Activated CD4-positive, alpha-beta T cell treated with anti-CD3 and anti-CD28 coated beads, Interleukin-2, amount 10 ng/mL, durations not matched to agents 24 days and 14 days (primary cell): ENCODE results near the gene EBF3. TPM values are rescaled to one million over a fixed set of nuclear protein-coding genes. Genes with fewer than 3 reads are reported as not detected.

Experiments used
- DNase-seq: peaks from one replicate; pipeline ENCODE4 v3.0.0; 2022
- H3K27ac Mint-ChIP-seq: one replicate; pipeline ENCODE4 v1.8.0; 2022; ENCODE audit warnings: mild to moderate bottlenecking, mixed read lengths
- H3K27me3 Mint-ChIP-seq: one replicate; pipeline ENCODE4 v1.8.0; 2022; ENCODE audit warnings: mixed read lengths
- H3K36me3 Mint-ChIP-seq: one replicate; pipeline ENCODE4 v1.8.0; 2022; ENCODE audit warnings: low read depth, mild to moderate bottlenecking, mixed read lengths
- H3K4me1 Mint-ChIP-seq: one replicate; pipeline ENCODE4 v1.8.0; 2021; ENCODE audit warnings: mixed read lengths
- H3K4me3 Mint-ChIP-seq: one replicate; pipeline ENCODE4 v1.8.0; 2022; ENCODE audit warnings: mild to moderate bottlenecking, moderate library complexity, mixed read lengths
- H3K9me3 Mint-ChIP-seq: one replicate; pipeline ENCODE4 v1.8.0; 2021; ENCODE audit warnings: mixed read lengths
- intact Hi-C: fragments of 100-400 bp; cut with micrococcal nuclease; formaldehyde crosslinking; loops from one replicate; pipeline ENCODE4 v1.15.1; 2023
- total RNA-seq: library from RNA; stranded (reverse); gene quantifications from 2 replicates; pipeline ENCODE4 v1.2.3, GENCODE V29; 2022

EBF3 gene
- total RNA-seq, 1 donor from 2014 or later: not detected

GRCh38 chr10:129959544-129960480 lies 4.3 kb downstream of the EBF3 start:
- no peak for DNase-seq
- peak overlapping the region; percentile 72 for H3K27ac Mint-ChIP-seq
- peaks cover 67% of the 10 kb centered on the region for H3K27me3 Mint-ChIP-seq
- intact Hi-C loops: loop anchor here (5.0 kb wide), 1 partner anchor 152 kb away; the partner anchor contains the start of gene C10orf143
- peaks cover 14% of the 10 kb centered on the region for H3K4me1 Mint-ChIP-seq
- H3K9me3 Mint-ChIP-seq: peaks cover 13% of the 10 kb centered on the region
- peaks cover 13% of the 10 kb centered on the region for H3K36me3 Mint-ChIP-seq
- H3K4me3 Mint-ChIP-seq: no peak overlapping the region

DNA sequence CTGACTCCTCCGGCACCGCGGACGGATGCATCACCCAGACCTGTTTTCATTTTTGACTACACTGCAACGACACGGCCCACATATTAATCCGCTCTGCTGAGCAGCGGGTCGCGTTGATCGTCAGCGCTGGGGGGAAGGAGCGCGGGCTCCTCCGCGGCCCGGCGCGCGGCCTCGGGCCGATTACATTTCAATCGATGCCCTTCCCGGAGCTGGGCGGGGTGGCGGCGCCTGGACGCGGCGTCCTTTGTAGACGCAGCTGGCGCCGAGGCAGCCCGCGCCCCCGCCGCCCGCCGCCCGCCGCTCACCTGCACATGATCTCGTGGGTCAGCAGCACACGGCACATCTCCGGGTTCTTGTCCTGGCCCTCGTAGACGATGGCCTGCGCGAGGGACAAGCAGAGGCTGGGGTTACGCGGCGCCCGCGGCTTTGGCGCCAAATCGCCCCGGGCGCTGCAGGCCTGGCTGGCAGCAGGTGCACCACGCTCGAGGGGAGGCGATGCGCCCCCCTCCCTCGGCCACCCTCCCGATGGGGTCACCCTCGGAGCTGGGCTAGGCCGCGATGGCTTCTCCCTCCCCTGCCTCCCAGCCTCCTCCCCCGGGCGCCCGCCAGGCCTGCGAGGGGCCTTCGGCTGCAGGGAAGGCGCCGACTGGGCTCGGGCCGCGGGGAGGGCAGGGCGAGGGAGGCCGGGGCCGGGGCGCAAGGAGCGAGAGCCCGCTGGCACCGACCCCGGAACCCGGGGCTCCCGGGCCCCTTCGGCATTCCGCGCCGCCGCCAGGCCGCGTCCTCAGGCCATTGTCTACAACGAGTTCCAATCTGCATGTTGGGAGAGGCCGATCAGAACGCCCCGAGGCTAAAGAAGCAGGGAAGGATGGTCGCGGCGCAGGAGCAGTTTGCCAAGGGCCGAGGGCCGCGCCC lies 5.2 kb downstream of the EBF3 start:
- Mint-ChIP-seq H3K27me3 (peaks cover 70% of the 10 kb centered on the region), H3K9me3 (peaks cover 13% of the 10 kb centered on the region), H3K4me3 (peak overlapping the region; percentile 59), H3K4me1 (peaks cover 12% of the 10 kb centered on the region), H3K36me3 (peaks cover 13% of the 10 kb centered on the region), H3K27ac (peak overlapping the region; percentile 79)
- intact Hi-C loops: no loop called here
- no peak for DNase-seq

GRCh38 chr10:129958148-129958628 lies 5.9 kb downstream of the EBF3 start:
- H3K27ac Mint-ChIP-seq: peak overlapping the region; percentile 79
- peaks cover 12% of the 10 kb centered on the region for H3K4me1 Mint-ChIP-seq
- no peak for DNase-seq
- H3K27me3 Mint-ChIP-seq: peaks cover 69% of the 10 kb centered on the region
- peaks cover 13% of the 10 kb centered on the region for H3K36me3 Mint-ChIP-seq
- H3K4me3 Mint-ChIP-seq: peak overlapping the region; percentile 59
- intact Hi-C loops: no loop called here
- H3K9me3 Mint-ChIP-seq: peaks cover 13% of the 10 kb centered on the region

DNA sequence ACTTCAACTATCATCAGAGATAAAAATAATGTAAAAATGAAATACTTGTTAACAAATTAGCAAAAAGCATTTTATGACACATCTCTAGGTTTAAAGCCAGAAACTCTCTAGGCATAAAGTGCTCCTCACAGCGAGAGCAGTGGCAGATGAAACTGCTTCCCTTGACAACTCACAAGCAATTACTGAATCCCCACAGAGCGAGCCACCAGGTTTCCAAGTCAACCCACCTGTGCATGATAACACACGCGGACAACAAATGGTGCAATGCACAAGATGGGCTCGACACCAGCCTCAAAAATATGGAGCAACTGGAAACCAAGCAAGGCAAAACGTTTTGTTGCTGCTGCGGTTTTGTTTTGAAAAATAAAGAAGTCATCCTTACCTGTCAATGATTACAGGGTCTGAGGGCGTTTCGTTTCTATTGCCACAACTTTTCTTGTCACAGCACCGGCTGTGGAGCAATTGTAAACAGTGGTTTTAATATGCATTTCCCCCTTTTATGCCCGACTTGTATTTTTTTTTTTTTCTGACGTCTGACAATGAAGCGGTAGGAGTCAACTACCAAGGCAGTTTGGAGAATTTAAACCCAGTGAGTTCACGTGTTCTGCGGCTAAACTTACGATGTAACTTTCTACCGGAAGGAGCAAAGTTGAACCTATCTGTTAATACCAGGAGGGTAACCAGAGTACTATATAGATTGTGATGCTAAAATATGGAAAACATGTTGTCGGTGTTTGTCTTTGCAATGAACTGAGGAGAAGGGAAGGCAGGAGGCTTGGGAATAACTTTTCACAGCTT lies 7.0 kb downstream of the EBF3 start:
- Mint-ChIP-seq H3K27ac (no peak overlapping the region), H3K27me3 (peaks cover 59% of the 10 kb centered on the region), H3K4me1 (peaks cover 7% of the 10 kb centered on the region), H3K36me3 (peaks cover 11% of the 10 kb centered on the region), H3K4me3 (no peak overlapping the region), H3K9me3 (peaks cover 9% of the 10 kb centered on the region)
- intact Hi-C loops: no loop called here
- no peak for DNase-seq

DNA sequence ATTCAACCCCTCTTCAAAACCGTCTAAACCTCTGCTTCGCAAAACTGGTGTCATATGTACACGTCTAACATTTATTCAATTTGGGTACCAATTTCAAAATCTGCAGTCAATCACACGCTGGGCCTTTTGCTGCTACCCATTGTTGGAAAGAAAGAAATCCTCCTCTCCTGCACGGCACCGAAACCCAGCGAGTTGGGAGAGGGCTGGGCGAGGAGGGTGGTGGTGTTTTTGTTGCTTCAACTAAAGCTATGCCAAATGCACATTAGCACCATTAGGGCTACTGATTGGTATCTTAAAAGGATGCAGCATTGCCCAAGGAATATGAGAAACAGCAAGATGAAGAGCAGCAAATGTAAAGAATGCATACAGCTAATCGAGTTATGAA lies 7.8 kb downstream of the EBF3 start:
- intact Hi-C loops: no loop called here
- Mint-ChIP-seq H3K36me3 (peaks cover 7% of the 10 kb centered on the region), H3K27ac (no peak overlapping the region), H3K4me1 (peaks cover 7% of the 10 kb centered on the region), H3K4me3 (no peak overlapping the region), H3K27me3 (peaks cover 51% of the 10 kb centered on the region), H3K9me3 (peaks cover 9% of the 10 kb centered on the region)
- DNase-seq: no peak

DNA sequence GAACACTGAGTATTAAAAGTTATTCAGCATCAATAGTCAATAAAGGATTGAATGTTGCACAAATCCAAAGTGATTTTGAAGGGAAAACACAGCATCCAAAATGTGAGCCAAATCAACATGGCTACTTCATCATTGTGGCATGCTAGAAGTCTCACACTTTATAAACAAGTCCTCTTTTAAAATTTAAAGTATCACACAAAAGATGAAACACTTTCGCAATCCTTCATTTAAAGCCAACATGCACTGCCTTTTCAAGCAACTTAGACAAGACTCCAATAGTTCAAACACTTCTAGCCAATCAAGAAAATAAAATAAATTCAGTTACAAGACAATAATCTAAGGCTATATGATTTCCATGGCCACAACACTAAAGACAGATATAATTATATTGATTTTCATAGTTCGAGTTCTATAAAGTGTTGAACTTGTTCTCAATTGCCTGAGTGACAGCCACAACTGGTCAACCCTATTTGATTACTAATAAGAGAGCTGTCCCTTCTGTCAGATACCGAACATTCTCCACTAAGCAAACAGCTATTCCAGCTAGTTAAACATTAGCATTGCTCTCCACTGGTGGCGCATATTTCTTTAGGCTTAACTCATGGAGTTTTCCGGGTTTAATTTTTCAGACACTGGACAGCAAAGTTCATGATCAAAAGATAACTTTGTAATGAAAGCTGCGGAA lies 8.3 kb downstream of the EBF3 start:
- no peak for DNase-seq

GRCh38 chr10:129954492-129955315 lies 9.4 kb downstream of the EBF3 start:
- H3K36me3 Mint-ChIP-seq: peaks cover 3% of the 10 kb centered on the region
- DNase-seq: no peak
- H3K27me3 Mint-ChIP-seq: peaks cover 46% of the 10 kb centered on the region
- no peak overlapping the region for H3K27ac Mint-ChIP-seq
- intact Hi-C loops: no loop called here
- peaks cover 5% of the 10 kb centered on the region for H3K4me1 Mint-ChIP-seq
- no peak overlapping the region for H3K4me3 Mint-ChIP-seq
- peaks cover 9% of the 10 kb centered on the region for H3K9me3 Mint-ChIP-seq

More for the DNA sequence above, 8.3 kb downstream of the EBF3 start:
- intact Hi-C loops: no loop called here
- H3K36me3 Mint-ChIP-seq: peaks cover 6% of the 10 kb centered on the region
- H3K4me3 Mint-ChIP-seq: no peak overlapping the region
- H3K4me1 Mint-ChIP-seq: peaks cover 7% of the 10 kb centered on the region
- peaks cover 49% of the 10 kb centered on the region for H3K27me3 Mint-ChIP-seq
- H3K27ac Mint-ChIP-seq: no peak overlapping the region
- H3K9me3 Mint-ChIP-seq: peaks cover 9% of the 10 kb centered on the region

GRCh38 chr10:129953119-129954051 lies 10.7 kb downstream of the EBF3 start:
- Mint-ChIP-seq H3K9me3 (peaks cover 8% of the 10 kb centered on the region), H3K27me3 (peaks cover 45% of the 10 kb centered on the region), H3K4me1 (peaks cover 4% of the 10 kb centered on the region), H3K27ac (no peak overlapping the region), H3K36me3 (peaks cover 3% of the 10 kb centered on the region), H3K4me3 (no peak overlapping the region)
- intact Hi-C loops: no loop called here
- DNase-seq: no peak

- H3K4me3 Mint-ChIP-seq: no peak overlapping the region
- H3K27me3 Mint-ChIP-seq: peaks cover 38% of the 10 kb centered on the region
- peaks cover 2% of the 10 kb centered on the region for H3K4me1 Mint-ChIP-seq
- intact Hi-C loops: no loop called here
- no peak for DNase-seq
- no peak overlapping the region for H3K27ac Mint-ChIP-seq
- no peaks in the 10 kb centered on the region for H3K36me3 Mint-ChIP-seq
- H3K9me3 Mint-ChIP-seq: peaks cover 5% of the 10 kb centered on the region
Observed at GRCh38 chr10:129952378-129953118, 11.5 kb downstream of the EBF3 start.

- Mint-ChIP-seq H3K27ac (no peak overlapping the region), H3K27me3 (peaks cover 32% of the 10 kb centered on the region), H3K4me1 (no peaks in the 10 kb centered on the region), H3K36me3 (no peaks in the 10 kb centered on the region), H3K4me3 (no peak overlapping the region), H3K9me3 (peaks cover 5% of the 10 kb centered on the region)
- intact Hi-C loops: no loop called here
- no peak for DNase-seq
Observed at GRCh38 chr10:129951970-129952265, 12.2 kb downstream of the EBF3 start.
